H1 (cell line): ENCODE data around the gene ZC3H6. TPM values are rescaled to one million over a fixed set of nuclear protein-coding genes. Genes with fewer than 3 reads are reported as not detected.

Experiments used
- CTCF ChIP-seq, 3 experiments: IDR thresholded peaks; 1 replicate in 2 of 3; 2 replicates in 1 of 3; pipeline versions ENCODE4 v1.5.1 to v1.6.1; 2011; ENCODE audit warnings: low read length in 3 of 3, mild to moderate bottlenecking in 3 of 3, inconsistent platforms in 2 of 3, low read depth in 1 of 3, moderate library complexity in 1 of 3; ENCODE audit not compliant: insufficient read depth in 1 of 3; ENCODE audit errors: control extremely low read depth in 1 of 3
- EP300 ChIP-seq, 2 experiments: IDR thresholded peaks; 1 replicate in 1 of 2; 2 replicates in 1 of 2; pipeline ENCODE4 v1.6.1; 2011 to 2012; ENCODE audit warnings: low read depth in 2 of 2, low read length in 2 of 2, mild to moderate bottlenecking in 2 of 2, borderline replicate concordance in 1 of 2, inconsistent platforms in 1 of 2, moderate library complexity in 1 of 2
- GABPA ChIP-seq: IDR thresholded peaks from 2 replicates; pipeline ENCODE4 v1.6.1; 2011; ENCODE audit warnings: mild to moderate bottlenecking, low read length, moderate library complexity, borderline replicate concordance; ENCODE audit not compliant: insufficient read depth
- GTF2F1 ChIP-seq: IDR thresholded peaks from 2 replicates; pipeline ENCODE4 v1.6.1; 2012; ENCODE audit warnings: low read depth, low read length, improper control_type of control experiment, borderline replicate concordance
- KDM5A ChIP-seq: fragments of 200-600 bp; IDR thresholded peaks from 2 replicates; pipeline ENCODE4 v1.7.1; 2012; ENCODE audit warnings: mild to moderate bottlenecking, low read length, inconsistent platforms, mixed read lengths
- NANOG ChIP-seq: IDR thresholded peaks from 2 replicates; pipeline ENCODE4 v1.6.1; 2011; ENCODE audit warnings: low read length, low read depth, mild to moderate bottlenecking, inconsistent platforms; ENCODE audit not compliant: insufficient read depth, poor library complexity, severe bottlenecking
- SP2 ChIP-seq: IDR thresholded peaks from 2 replicates; pipeline ENCODE4 v1.6.1; 2012; ENCODE audit warnings: mild to moderate bottlenecking, low read length, inconsistent platforms
- polyA plus RNA-seq, 7 experiments: library from polyadenylated mRNA; depleted of rRNA in 3 of 7; stranded (reverse) in 5 of 7; unstranded in 2 of 7; fragments of >200 nt in 5 of 7; fragments of 200-250 nt in 2 of 7; gene quantifications; 1 replicate in 5 of 7; 2 replicates in 1 of 7; 4 replicates in 1 of 7; pipeline versions ENCODE4 v1.2.1 to v1.2.3, GENCODE V29; 2011 to 2013; ENCODE audit warnings: missing spikeins in 2 of 7, mixed read lengths in 2 of 7
- total RNA-seq: library from RNA; stranded (reverse); fragmentation: NEBNext Ultra II Directional; extraction: Animal tissue kit (Norgen Biotek cat#: 25700); gene quantifications from 2 replicates; pipeline ENCODE4 v1.2.1, GENCODE V29; 2021
- TF ChIP-seq, protein P1 (sequence below): IDR thresholded peaks from 2 replicates; pipeline ENCODE4 v1.6.1; 2012; ENCODE audit warnings: inconsistent platforms

ZC3H6 gene
- total and polyA plus RNA-seq, 2 of the 8 experiments (the other 6 are each of a cell fraction or from before 2014, with no cell fraction given), result 1.4 to 6.9 TPM

DNA sequence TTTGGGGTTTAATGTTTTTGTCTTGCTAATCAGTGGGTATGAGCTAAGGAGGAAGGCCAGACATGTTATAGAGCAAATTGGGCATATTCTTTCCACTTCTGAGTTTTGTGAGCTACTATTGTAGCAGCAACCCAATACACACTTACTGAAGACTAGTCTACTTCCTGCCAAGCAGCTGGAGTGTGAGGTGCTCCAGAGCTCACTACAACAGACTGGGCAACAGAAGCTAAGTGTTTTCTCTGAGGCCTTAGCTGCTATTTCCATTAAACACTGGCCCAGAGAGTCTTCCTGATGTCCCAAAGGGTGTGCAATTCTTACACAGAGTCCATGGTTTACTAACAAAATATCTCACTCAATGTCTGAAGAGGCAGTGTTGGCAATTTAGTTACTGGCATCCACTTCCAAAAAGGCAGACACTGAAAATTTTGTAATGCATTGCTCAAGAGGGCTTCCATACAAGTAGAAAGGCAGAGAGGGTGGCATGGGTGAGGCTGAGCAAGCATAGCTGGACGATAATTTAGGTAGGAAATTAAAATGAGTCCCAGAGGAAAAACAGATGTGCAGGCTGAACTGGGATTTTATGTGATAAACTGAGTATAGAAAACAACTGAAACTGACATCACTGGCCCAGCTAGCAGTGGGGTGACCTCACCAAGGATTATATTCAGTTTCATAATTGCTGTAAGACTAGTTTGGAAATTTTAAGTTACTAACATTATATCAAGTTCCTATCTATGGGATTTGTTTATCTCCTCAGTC is 68.6 kb downstream of the ZC3H6 start (continued):
- TF ChIP-seq CTCF (IDR thresholded peaks at IDR 0.05; ENCODE audit: control extremely low read depth in 1 of 3, insufficient read depth in 1 of 3, low read depth in 1 of 3, low read length in 3 of 3), result no peak
- TF ChIP-seq GABPA, result no peak
- no peak for TF ChIP-seq EP300 (IDR thresholded peaks at IDR 0.05; ENCODE audit: borderline replicate concordance in 1 of 2, low read depth in 2 of 2, low read length in 2 of 2)
- TF ChIP-seq GTF2F1, result no peak
- TF ChIP-seq NANOG, result no peak
- TF ChIP-seq KDM5A, result no peak
- TF ChIP-seq, protein P1, sequence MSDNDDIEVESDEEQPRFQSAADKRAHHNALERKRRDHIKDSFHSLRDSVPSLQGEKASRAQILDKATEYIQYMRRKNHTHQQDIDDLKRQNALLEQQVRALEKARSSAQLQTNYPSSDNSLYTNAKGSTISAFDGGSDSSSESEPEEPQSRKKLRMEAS, result no peak
- no peak for TF ChIP-seq SP2
